Stimulated activated effector memory CD8-positive, alpha-beta T cell treated with anti-CD3 and anti-CD28 coated beads, Interleukin-12 subunit alpha, Interleukin-12 subunit beta, amount 100 ng/mL, for 72 hours (primary cell): ENCODE data around the gene TRIM61.
"Not testable (repeated sequence)": the region's sequence is repeated elsewhere in the genome, so short reads cannot be mapped to it uniquely, and the experiment has no call there.

Experiments
- ATAC-seq: fragments of 150-1000 bp; cut with Tn5 transposase; 2 replicates; pipeline ENCODE4 v1.10.0; 2021
- DNase-seq, 2 donors: peaks; one replicate each; pipeline ENCODE4 v3.0.0; 2021 to 2022; ENCODE audit warnings: low spot score in 2 of 2
- H3K27ac Mint-ChIP-seq: one replicate; pipeline ENCODE4 v1.8.0; 2022; ENCODE audit warnings: mild to moderate bottlenecking, mixed read lengths
- H3K36me3 Mint-ChIP-seq: one replicate; pipeline ENCODE4 v1.8.0; 2022; ENCODE audit warnings: mild to moderate bottlenecking, mixed read lengths
- H3K4me1 Mint-ChIP-seq: one replicate; pipeline ENCODE4 v1.8.0; 2022; ENCODE audit warnings: mixed read lengths
- H3K4me3 Mint-ChIP-seq: one replicate; pipeline ENCODE4 v1.8.0; 2022; ENCODE audit warnings: mild to moderate bottlenecking, mixed read lengths
- H3K9me3 Mint-ChIP-seq: one replicate; pipeline ENCODE4 v1.8.0; 2022; ENCODE audit warnings: mixed read lengths

The TRIM61 gene

DNA sequence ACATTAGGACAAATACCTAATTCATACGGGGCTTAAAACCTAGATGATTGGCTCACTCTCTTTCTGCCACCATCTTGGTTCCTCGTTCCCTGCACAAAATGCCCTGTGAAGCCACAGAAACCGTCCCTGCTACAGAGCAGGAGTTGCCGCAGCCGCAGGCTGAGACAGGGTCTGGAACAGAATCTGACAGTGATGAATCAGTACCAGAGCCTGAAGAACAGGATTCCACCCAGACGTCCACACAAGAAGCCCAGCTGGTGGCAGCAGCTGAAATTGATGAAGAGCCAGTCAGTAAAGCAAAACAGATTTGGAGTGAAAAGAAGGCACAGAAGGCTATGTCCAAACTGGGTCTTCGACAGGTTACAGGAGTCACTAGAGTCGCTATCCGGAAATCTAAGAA, 34.3 kb downstream of the TRIM61 start:
- Mint-ChIP-seq H3K9me3 (no peaks in the 10 kb centered on the region), H3K27ac (no peak overlapping the region), H3K4me1 (no peaks in the 10 kb centered on the region), H3K36me3 (no peaks in the 10 kb centered on the region), H3K4me3 (no peak overlapping the region)
- ATAC-seq: no peak
- DNase-seq: no peak

DNA sequence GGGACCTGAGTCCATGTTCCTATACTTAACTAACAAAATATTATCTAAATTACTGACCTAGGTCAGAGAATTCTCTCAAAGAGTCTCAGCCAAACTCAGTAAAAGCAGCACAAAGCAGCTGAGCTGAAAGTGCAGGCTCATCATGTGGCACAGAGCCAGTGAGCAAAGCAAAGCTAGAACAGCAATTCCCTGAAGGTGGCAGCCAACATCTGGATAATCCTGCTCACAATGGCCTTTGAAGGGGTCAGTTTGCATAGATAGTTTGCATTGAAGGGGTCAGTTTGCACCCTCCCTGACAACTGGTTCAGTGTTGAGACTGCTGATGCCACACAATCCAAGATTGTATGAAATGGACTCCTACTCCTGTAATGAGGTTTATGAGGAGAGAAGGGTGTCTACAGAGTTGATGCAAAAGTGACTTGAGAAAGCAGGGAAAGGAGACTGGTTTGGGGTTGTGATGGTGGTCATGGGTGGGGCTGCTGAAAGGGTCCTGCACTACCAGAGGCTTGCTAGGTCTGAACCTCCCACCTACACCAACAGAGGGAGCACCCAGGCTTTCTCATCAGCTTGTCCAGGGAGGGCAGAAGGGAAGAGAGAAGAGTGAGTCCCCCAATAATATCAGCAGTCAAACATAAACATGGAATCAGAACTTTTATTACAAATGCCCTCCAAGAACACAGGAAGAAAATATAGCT, 39.7 kb downstream of the TRIM61 start:
- Mint-ChIP-seq H3K9me3 (no peaks in the 10 kb centered on the region), H3K36me3 (no peaks in the 10 kb centered on the region), H3K4me3 (no peak overlapping the region), H3K27ac (no peak overlapping the region), H3K4me1 (no peaks in the 10 kb centered on the region)
- ATAC-seq (peak; percentile 31), DNase-seq (no peak)

DNA sequence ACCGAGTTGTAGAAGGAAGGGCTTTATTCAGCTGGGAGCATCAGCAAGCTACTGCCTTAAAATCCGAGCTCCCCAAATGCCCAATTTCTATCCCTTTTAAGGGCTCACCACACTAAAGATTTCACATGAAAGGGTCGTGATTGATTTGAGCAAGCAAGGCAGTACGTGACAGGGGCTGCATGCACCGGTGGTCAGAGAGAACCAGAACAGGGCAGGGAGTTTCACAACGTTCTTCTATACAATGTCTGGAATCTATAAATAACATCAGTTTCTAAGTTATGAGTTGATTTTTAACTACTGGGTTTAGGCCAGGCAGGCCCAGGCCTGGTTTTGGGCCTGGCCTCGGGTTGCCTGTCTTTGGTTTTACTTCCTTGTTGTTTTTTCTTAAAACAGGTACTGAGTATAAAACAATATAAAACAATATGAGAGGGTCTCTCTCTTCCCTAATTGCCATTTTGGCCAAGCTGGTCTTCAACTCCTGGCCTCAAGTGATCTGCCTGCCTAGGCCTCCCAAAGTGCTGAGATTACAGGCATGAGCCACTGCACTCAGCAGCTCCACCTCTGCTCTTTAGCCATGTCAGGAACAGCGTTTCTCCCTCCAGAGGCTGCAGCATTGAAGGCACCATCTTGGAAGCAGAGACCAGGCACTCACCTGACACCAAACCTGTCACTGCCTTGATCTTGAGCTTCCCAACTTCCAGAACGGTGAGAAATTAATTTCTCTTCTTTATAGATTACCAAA, 41.4 kb downstream of the TRIM61 start:
- not testable (repeated sequence) for ATAC-seq, DNase-seq, H3K4me1 Mint-ChIP-seq, H3K36me3 Mint-ChIP-seq, H3K4me3 Mint-ChIP-seq, H3K27ac Mint-ChIP-seq, H3K9me3 Mint-ChIP-seq

DNA sequence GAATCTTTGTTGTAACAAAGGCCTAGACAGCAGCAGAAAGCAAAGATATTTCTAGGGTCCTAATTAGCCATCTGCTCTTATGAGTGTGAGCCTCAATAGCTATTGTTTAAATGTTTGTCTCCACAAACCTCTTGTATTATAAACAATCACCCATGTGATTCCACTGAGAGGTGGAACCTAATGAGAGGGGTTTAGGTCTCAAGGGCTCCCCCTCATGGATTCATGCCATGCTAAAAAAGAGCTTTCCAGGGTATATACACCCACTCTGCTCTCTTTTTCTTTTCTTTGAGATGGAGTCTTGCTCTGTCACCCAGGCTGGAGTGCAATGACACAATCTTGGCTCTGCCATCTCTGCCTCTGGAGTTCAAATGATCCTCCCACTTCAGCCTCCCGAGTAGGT, 42.1 kb downstream of the TRIM61 start:
- no peak overlapping the region for H3K4me3 Mint-ChIP-seq
- no peaks in the 10 kb centered on the region for H3K9me3 Mint-ChIP-seq
- DNase-seq (no peak), ATAC-seq (no peak)
- no peak overlapping the region for H3K27ac Mint-ChIP-seq
- H3K36me3 Mint-ChIP-seq: no peaks in the 10 kb centered on the region
- H3K4me1 Mint-ChIP-seq: no peaks in the 10 kb centered on the region

DNA sequence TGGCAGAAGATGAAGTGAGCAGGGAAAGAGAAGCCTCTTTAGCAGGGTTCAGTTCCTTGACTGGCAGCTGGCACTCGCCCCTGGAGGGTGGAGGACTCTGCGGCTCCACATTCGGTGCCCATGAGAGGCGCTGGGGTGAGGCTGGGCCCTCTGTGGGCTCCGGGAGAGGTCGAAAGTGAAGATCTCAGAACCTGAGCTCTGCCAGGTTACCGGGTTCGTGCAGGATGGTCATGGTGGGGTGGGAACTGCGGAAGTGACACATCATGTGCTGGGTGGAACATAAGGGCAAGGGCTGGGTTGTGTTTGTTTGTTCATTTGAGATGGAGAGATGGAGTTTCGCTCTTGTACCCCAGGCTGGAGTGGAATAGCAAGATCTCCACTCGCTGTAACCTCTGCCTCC, 44.2 kb downstream of the TRIM61 start:
- H3K9me3 Mint-ChIP-seq: no peaks in the 10 kb centered on the region

DNA sequence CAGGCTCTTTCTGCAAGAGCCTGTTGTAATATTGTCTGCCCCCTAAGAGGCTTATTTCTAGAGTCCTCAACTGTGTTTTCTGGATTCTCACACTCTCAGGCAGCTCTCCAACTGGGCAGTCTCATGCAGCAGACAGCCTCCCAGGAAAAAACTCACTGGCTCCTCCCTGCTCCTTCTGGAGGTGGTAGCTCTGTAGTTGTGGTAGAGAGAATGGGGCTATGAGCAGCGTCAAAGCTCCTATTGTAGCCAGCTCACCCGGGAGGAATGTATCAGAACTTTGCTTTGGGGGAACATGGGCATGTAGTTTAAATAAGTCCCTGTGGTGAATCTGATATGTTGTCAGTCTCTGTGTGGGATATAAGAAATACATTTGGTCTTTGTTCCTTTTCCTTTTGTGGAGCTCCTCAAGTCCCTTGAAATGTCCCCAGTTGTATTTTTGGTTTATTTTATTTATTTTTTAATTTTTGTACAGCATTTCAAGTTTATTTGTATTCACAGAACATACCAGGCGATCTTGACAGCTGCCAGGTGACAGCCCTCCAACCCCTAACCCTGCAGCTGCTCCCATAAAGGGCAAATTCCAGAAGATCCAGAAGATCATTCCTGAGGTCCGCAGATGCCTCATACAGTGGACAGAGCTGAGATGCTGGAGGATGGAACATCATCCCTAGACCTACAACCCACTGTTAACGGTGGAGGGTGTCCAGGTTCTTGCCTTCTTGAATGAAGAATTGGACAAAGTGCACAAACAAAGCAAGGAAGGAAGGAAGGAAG, 45.7 kb downstream of the TRIM61 start:
- Mint-ChIP-seq H3K4me1 (no peaks in the 10 kb centered on the region), H3K36me3 (no peaks in the 10 kb centered on the region), H3K9me3 (no peaks in the 10 kb centered on the region), H3K4me3 (no peak overlapping the region), H3K27ac (no peak overlapping the region)
- no peak for DNase-seq
- no peak for ATAC-seq

More for the DNA sequence above, 44.2 kb downstream of the TRIM61 start:
- Mint-ChIP-seq H3K36me3 (no peaks in the 10 kb centered on the region), H3K4me1 (no peaks in the 10 kb centered on the region), H3K27ac (no peak overlapping the region), H3K4me3 (no peak overlapping the region)
- DNase-seq: no peak
- ATAC-seq: no peak

DNA sequence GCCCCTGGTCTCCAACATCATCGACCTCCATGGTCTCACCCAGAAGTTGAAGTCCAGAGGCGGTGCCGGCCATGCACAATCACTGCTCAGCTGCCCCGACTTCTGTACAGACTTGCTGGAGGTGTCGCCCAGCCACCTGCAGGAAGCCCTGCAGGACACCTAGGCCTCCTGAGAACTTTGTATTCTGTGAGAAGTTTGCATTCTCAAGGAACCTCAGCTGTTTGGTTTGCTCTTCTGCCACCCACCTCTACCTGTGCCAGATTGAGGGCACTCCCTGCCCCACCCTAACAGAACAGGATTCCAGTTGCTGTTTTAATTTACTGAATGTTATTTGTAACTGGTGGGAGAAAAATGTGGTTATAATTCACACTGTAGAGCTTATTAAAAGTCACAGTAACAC, 46.8 kb downstream of the TRIM61 start:
- ATAC-seq: no peak
- H3K27ac Mint-ChIP-seq: peak overlapping the region; percentile 43
- H3K4me3 Mint-ChIP-seq: no peak overlapping the region
- no peaks in the 10 kb centered on the region for H3K9me3 Mint-ChIP-seq
- no peaks in the 10 kb centered on the region for H3K36me3 Mint-ChIP-seq
- DNase-seq: no peak
- no peaks in the 10 kb centered on the region for H3K4me1 Mint-ChIP-seq

DNA sequence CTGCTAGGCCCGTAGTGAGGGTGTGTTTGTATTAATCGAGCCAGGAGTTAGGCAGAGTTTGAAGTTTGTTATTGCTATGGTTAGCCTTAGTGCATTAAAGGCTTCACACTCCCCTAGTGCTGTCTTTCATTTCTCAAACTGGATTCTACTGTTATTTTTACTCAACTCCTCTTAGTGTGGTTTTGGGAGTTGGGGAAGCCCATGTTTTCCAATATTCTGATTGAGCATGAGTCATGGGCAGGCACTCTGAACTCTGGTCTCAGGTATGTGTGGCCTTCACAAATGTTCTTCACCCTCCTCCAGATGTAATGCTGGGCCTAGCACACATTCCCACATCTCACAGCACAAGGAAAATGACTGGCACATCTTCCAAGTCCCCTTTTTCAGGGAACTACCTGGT, 50.4 kb downstream of the TRIM61 start:
- H3K4me1 Mint-ChIP-seq, H3K9me3 Mint-ChIP-seq, H3K27ac Mint-ChIP-seq, H3K36me3 Mint-ChIP-seq, DNase-seq, ATAC-seq, H3K4me3 Mint-ChIP-seq: not testable (repeated sequence)

DNA sequence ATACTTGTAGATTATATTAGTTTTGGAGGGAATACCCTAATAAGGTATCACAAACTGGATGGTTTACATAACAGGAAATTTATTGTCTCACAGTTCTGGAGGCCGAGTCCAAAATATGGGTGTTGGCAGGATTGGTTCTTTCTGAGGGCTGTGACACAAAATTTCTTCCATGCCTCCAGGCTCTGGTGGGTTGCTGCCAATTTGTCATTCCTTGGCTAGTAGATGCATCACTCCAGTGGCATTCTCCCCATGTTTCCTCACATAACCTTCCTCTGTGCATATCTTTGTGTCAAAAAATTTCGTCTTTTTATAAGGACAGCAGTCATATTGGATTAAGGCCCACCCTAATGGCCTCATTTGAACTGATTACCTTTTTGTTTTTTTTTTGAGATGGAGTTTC, 51.2 kb downstream of the TRIM61 start:
- Mint-ChIP-seq H3K4me1 (no peaks in the 10 kb centered on the region), H3K4me3 (no peak overlapping the region), H3K27ac (no peak overlapping the region), H3K9me3 (no peaks in the 10 kb centered on the region), H3K36me3 (no peaks in the 10 kb centered on the region)
- no peak for ATAC-seq
- no peak for DNase-seq

DNA sequence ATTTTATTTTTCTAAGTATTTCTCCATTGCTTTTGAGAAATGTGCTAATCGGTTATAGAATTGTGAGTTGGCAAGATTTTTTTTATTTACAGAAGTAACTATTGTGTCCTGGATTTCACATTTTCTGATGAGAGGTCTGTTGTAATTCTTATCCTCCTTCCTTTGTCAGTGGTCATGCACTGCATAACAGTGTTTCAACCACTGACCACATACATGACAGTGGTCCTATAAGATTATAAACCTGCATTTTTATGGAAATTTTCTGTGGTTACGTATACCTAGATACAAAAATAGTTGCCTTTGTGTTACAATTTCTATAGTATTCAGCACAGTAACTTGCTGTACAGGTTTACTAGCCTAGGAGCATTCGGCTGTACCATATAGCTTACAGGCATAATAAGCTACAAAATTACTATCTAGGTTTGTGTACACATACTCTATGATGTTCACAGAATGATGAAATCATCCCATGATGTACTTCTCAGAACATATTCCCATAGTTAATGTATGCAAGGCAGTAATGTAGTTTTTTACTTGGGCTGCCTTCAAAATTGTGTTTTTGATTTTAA, 52.7 kb downstream of the TRIM61 start:
- ATAC-seq (no peak), DNase-seq (no peak)
- H3K4me1 Mint-ChIP-seq: no peaks in the 10 kb centered on the region
- no peaks in the 10 kb centered on the region for H3K36me3 Mint-ChIP-seq
- no peaks in the 10 kb centered on the region for H3K9me3 Mint-ChIP-seq
- H3K4me3 Mint-ChIP-seq: no peak overlapping the region
- no peak overlapping the region for H3K27ac Mint-ChIP-seq

DNA sequence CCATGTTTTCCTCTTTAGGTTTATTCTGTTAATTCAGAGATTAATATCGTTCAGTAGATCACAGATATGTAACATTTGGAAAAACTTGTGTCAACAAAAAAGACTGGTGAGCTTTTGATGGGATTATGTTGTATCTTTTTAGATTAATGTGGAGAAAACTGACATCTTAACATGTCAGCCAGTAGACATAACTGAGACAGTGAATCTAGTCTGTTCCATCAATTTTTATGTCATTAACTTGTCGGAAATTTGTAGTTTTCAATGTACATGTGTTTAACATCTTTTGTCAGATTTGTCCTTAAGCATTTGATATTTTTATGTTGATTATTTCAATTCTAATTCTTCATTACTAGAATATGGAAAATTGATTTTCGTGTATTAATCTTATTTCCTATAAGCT, 58.5 kb downstream of the TRIM61 start:
- ATAC-seq (no peak), DNase-seq (no peak)
- Mint-ChIP-seq H3K4me1 (no peaks in the 10 kb centered on the region), H3K36me3 (no peaks in the 10 kb centered on the region), H3K4me3 (no peak overlapping the region), H3K27ac (no peak overlapping the region), H3K9me3 (no peaks in the 10 kb centered on the region)
